Body of pancreas (tissue), 4 donors: ENCODE results near the gene ROBO1. TPM values are rescaled to one million over a fixed set of nuclear protein-coding genes. Genes with fewer than 3 reads are reported as not detected.

Experiments used
- ATAC-seq: fragments of 150-250 bp; one replicate; pipeline ENCODE4 v1.9.1; 2016
- DNase-seq, 4 donors: peaks; one replicate each; pipeline ENCODE4 v3.0.0-alpha.2; 2019
- H3K27ac ChIP-seq, 4 donors: fragments of 200-600 bp; sonication (generic); 1 replicate in 3 of 4; 2 replicates in 1 of 4; pipeline versions ENCODE4 v1.5.1 to v1.6.1; 2016 to 2019; ENCODE audit warnings: mild to moderate bottlenecking in 1 of 4, mixed read lengths in 1 of 4, moderate library complexity in 1 of 4
- H3K27me3 ChIP-seq, 2 donors: fragments of 200-600 bp; sonication (generic); one replicate each; pipeline ENCODE4 v1.6.0; 2016; ENCODE audit warnings: mild to moderate bottlenecking in 1 of 2
- H3K36me3 ChIP-seq, 2 donors: fragments of 200-600 bp; sonication (generic); replicated peaks in 1 of 2; 2 replicates each; pipeline ENCODE4 v1.5.1; 2016; ENCODE audit warnings: low read depth in 2 of 2; ENCODE audit not compliant: insufficient read depth in 1 of 2
- H3K4me1 ChIP-seq: fragments of 200-600 bp; sonication (generic); one replicate; pipeline ENCODE4 v1.6.0; 2016
- H3K4me3 ChIP-seq, 2 donors: fragments of 200-600 bp; sonication (generic); 1 replicate in 1 of 2; 2 replicates in 1 of 2; pipeline ENCODE4 v1.5.1; 2016 to 2019
- H3K9me3 ChIP-seq, 3 donors: fragments of 200-600 bp; sonication (generic); 1 replicate in 2 of 3; 2 replicates in 1 of 3; pipeline ENCODE4 v1.5.1; 2016
- CTCF ChIP-seq, 7 experiments: fragments of 450-650 bp in 4 of 7; fragments of 200-600 bp in 3 of 7; sonication (generic) in 3 of 7; IDR thresholded peaks; one replicate each; pipeline ENCODE4 v1.5.1; 2016 to 2019; ENCODE audit warnings: antibody characterized with exemption in 7 of 7
- POLR2A ChIP-seq, 3 donors: fragments of 450-650 bp; IDR thresholded peaks; one replicate each; pipeline ENCODE4 v1.6.1; 2016; ENCODE audit warnings: antibody characterized with exemption in 3 of 3, mild to moderate bottlenecking in 2 of 3
- WGBS, 2 donors: methylation state at CpG; one replicate each; pipeline ENCODE4 v1.1.5; 2017; 5-methylcytosine and 5-hydroxymethylcytosine counted together
- intact Hi-C: fragments of 100-400 bp; cut with DNase I; formaldehyde crosslinking; loops from one replicate; pipeline ENCODE4 v1.15.1; 2023
- total RNA-seq, 2 donors: library from RNA; depleted of rRNA; stranded (reverse); fragments of >200 nt; gene quantifications; one replicate each; pipeline ENCODE4 v1.1.0, GENCODE V29; 2016

Gene ROBO1
- total RNA-seq, 2 donors from 2014 or later, result 3.9 to 9.9 TPM

DNA sequence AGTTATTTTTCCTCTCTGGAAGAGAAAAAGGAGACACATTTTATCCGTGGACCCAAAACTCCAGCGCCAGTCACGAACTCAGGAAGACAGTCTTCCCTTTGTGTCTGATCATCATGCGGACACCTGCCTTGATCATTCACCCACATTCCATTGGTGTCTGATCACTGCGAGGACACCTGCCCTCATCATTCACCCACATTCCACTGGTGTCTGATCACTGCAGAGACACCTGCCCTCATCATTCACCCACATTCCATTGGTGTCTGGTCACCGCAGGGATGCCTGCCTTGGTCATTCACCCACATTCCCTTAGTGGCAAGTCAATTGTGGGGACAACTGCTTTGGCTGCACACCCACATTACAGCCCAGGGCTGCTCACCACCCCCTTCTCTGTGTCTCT is 148.9 kb downstream of the ROBO1 start:
- H3K4me1 ChIP-seq, result no peaks in the 10 kb centered on the region
- H3K27ac ChIP-seq, result no peak overlapping the region
- no peaks in the 10 kb centered on the region for H3K27me3 ChIP-seq
- DNase-seq, result no peak
- no peak for ATAC-seq
- no peak for TF ChIP-seq CTCF (IDR thresholded peaks at IDR 0.05)
- TF ChIP-seq POLR2A (IDR thresholded peaks at IDR 0.05), result no peak
- intact Hi-C loops, result no loop called here
- WGBS, 2 donors, result 65 to 80% methylated on average over 6 of the region's 6 CpGs
- H3K36me3 ChIP-seq, result no peaks in the 10 kb centered on the region
- H3K4me3 ChIP-seq, result no peak overlapping the region
- H3K9me3 ChIP-seq, result peaks cover 0 to 6% (median 0%) of the 10 kb centered on the region in 3 donors

DNA sequence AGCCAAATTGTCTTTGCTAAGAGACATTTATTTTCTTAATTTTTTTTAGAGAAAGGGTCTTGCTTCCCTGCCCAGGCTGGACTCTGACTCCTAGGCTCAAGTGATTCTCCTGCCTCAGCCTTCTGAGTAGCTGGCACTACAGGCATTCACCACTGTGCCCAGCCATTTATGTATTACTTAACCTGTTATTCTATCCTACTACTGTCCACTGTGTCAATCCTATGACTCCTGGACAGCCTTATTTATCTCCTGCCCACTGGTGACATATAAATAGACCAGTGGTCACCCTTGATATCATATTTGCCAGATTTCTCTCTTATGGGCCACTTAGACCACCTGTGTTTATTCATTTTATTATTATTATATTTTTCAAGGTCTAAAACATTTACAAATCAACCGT is 161.4 kb downstream of the ROBO1 start:
- Histone ChIP-seq H3K4me1 (no peaks in the 10 kb centered on the region), H3K27ac (no peak overlapping the region), H3K36me3 (no peaks in the 10 kb centered on the region), H3K9me3 (no peaks in the 10 kb centered on the region), H3K4me3 (no peak overlapping the region), H3K27me3 (no peaks in the 10 kb centered on the region)
- TF ChIP-seq CTCF (IDR thresholded peaks at IDR 0.05) (no peak), POLR2A (IDR thresholded peaks at IDR 0.05) (no peak)
- 57 to 67% methylated on average over 1 of the region's 1 CpG for WGBS, 2 donors
- ATAC-seq (no peak), DNase-seq (no peak)
- intact Hi-C loops, result no loop called here

DNA sequence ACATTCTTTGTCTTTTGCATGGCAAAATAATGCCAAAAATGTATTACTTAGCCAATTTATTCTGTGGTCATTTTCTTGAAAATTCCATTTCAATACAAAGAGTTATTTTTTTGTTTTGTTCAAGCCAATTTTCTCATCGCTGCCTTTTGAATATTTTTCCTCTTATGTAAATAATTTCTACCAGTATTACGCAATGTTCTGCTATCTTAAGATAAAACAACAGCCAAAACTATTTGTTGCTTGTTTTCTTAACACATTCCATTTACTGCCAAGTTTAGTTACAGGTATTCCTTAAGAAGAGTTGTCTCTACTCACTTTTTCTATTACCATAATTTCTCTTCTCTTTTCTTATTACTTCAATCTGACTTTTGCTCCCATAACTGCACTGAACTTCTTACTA is 163.1 kb downstream of the ROBO1 start:
- H3K4me1 ChIP-seq, result no peaks in the 10 kb centered on the region
- no peak overlapping the region for H3K27ac ChIP-seq
- WGBS, 2 donors, result 10 to 16% methylated on average over 2 of the region's 2 CpGs
- H3K27me3 ChIP-seq, result no peaks in the 10 kb centered on the region
- H3K9me3 ChIP-seq, result no peaks in the 10 kb centered on the region
- no peaks in the 10 kb centered on the region for H3K36me3 ChIP-seq
- ATAC-seq (no peak), DNase-seq (no peak)
- intact Hi-C loops, result no loop called here
- no peak for TF ChIP-seq POLR2A (IDR thresholded peaks at IDR 0.05)
- TF ChIP-seq CTCF (IDR thresholded peaks at IDR 0.05), result no peak
- no peak overlapping the region for H3K4me3 ChIP-seq

GRCh38 chr3:79602385-79602784 is 165.4 kb downstream of the ROBO1 start:
- intact Hi-C loops, result no loop called here
- H3K27me3 ChIP-seq, result no peaks in the 10 kb centered on the region
- H3K9me3 ChIP-seq, result no peaks in the 10 kb centered on the region
- no peaks in the 10 kb centered on the region for H3K36me3 ChIP-seq
- DNase-seq, result no peak
- TF ChIP-seq CTCF (IDR thresholded peaks at IDR 0.05) (no peak), POLR2A (IDR thresholded peaks at IDR 0.05) (no peak)
- no peak for ATAC-seq
- H3K27ac ChIP-seq, result no peak overlapping the region
- no peak overlapping the region for H3K4me3 ChIP-seq
- H3K4me1 ChIP-seq, result no peaks in the 10 kb centered on the region

GRCh38 chr3:79598594-79598993 is 169.2 kb downstream of the ROBO1 start:
- TF ChIP-seq CTCF (IDR thresholded peaks at IDR 0.05) (no peak), POLR2A (IDR thresholded peaks at IDR 0.05) (no peak)
- ATAC-seq (no peak), DNase-seq (peak in 2 of 4 donors; percentile 9 to 18)
- Histone ChIP-seq H3K4me1 (no peaks in the 10 kb centered on the region), H3K27ac (no peak overlapping the region), H3K36me3 (no peaks in the 10 kb centered on the region), H3K27me3 (no peaks in the 10 kb centered on the region), H3K4me3 (no peak overlapping the region), H3K9me3 (no peaks in the 10 kb centered on the region)
- WGBS, 2 donors, result 22 to 50% methylated on average over 1 of the region's 1 CpG
- intact Hi-C loops, result no loop called here
